GM23248 (cell line): ENCODE results near the gene CHAF1A.

Experiments used
- EZH2 ChIP-seq: fragments of 200-600 bp; sonication (generic); IDR thresholded peaks from 2 replicates; pipeline ENCODE4 v1.6.1; 2018; ENCODE audit warnings: antibody characterized with exemption, mild to moderate bottlenecking; ENCODE audit not compliant: insufficient read depth, poor library complexity, severe bottlenecking
- EZH2phosphoT487 ChIP-seq: fragments of 200-600 bp; sonication (generic); IDR thresholded peaks from 2 replicates; pipeline ENCODE4 v1.6.1; 2018; ENCODE audit warnings: antibody characterized with exemption, moderate library complexity, mild to moderate bottlenecking, low read depth; ENCODE audit not compliant: insufficient read depth

DNA sequence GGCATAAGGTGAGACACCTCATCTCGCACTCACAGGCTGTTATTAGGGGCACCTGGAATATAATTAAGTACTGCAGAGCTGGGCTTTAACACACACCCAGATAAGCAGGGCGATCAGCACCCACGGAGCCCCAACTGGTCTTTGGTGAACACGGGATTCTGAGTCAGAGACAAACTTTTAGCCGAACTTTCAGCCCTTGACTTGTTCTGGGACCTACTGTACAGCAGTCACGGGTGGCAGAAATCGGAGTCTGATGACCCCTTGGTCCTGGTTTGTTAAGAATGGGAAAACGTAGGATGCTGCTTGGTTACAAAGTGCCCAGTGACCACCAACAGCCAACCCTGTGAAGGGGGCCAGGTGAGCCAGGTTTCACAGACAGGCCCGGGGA, 11.1 kb upstream of the CHAF1A start:
- no peak for TF ChIP-seq EZH2
- TF ChIP-seq EZH2phosphoT487 = no peak
